IMR-90 (cell line): Measurements from ENCODE around the gene ST3GAL3. TPM values are rescaled to one million over a fixed set of nuclear protein-coding genes. Genes with fewer than 3 reads are reported as not detected.

Experiments used
- ATAC-seq: fragments of 200-7000 bp; cut with Tn5 transposase; 2 replicates; pipeline ENCODE4 v1.9.1; 2020; ENCODE audit warnings: low read depth, mild to moderate bottlenecking, moderate library complexity
- BruUV-seq: library from RNA; stranded (reverse); fragments of 400-500 nt; replicated peaks from 2 replicates; lab custom pipeline; 2021; lab: Mats Ljungman, UMichigan
- CTCF ChIA-PET: fragments of 300-600 bp; formaldehyde crosslinking; extraction: SDS; loops from one replicate; lab custom pipeline; 2021; ENCODE audit warnings: antibody characterized with exemption; lab: Yijun Ruan, JAX
- POLR2A ChIA-PET: fragments of 300-600 bp; sonication (Branson Sonifier 250); formaldehyde crosslinking; loops from one replicate; lab custom pipeline; 2022; ENCODE audit warnings: antibody characterized with exemption; ENCODE audit not compliant: unreplicated experiment; lab: Charles Lee
- DNase-seq: peaks from one replicate; pipeline ENCODE4 v3.0.0; 2013
- H2AFZ ChIP-seq: replicated peaks from 2 replicates; pipeline ENCODE3; 2013; ENCODE audit warnings: low read length, mild to moderate bottlenecking; ENCODE audit not compliant: poor library complexity
- H2AK5ac ChIP-seq: 2 replicates; pipeline ENCODE4 v1.6.1; 2013; ENCODE audit warnings: low read depth, low read length, inconsistent platforms
- H2AK9ac ChIP-seq: replicated peaks from 2 replicates; pipeline ENCODE3; 2013; ENCODE audit warnings: mild to moderate bottlenecking, low read depth, low read length, moderate library complexity; ENCODE audit not compliant: poor library complexity
- H2BK120ac ChIP-seq: 2 replicates; pipeline ENCODE4 v1.6.1; 2013; ENCODE audit warnings: low read depth, low read length, inconsistent platforms
- H2BK15ac ChIP-seq: 3 replicates; pipeline ENCODE4 v1.6.1; 2013; ENCODE audit warnings: low read depth, low read length, inconsistent platforms
- H2BK20ac ChIP-seq: 2 replicates; pipeline ENCODE4 v1.6.1; 2013; ENCODE audit warnings: low read depth, mild to moderate bottlenecking, inconsistent platforms, low read length, moderate library complexity
- H2BK5ac ChIP-seq: 2 replicates; pipeline ENCODE4 v1.6.1; 2013; ENCODE audit warnings: mild to moderate bottlenecking, low read depth, low read length, inconsistent platforms; ENCODE audit not compliant: poor library complexity, severe bottlenecking
- H3K14ac ChIP-seq: replicated peaks from 2 replicates; pipeline ENCODE4 v1.6.1; 2013; ENCODE audit warnings: low read depth, low read length, inconsistent platforms
- H3K18ac ChIP-seq: 2 replicates; pipeline ENCODE4 v1.6.1; 2013; ENCODE audit warnings: low read depth, low read length, control low read depth
- H3K23ac ChIP-seq: 2 replicates; pipeline ENCODE4 v1.6.1; 2013; ENCODE audit warnings: low read depth, low read length, inconsistent platforms
- H3K27ac ChIP-seq: 2 replicates; pipeline ENCODE4 v1.5.1; 2013; ENCODE audit warnings: mild to moderate bottlenecking, control low read depth, low read length; ENCODE audit not compliant: insufficient read depth
- H3K27me3 ChIP-seq: 2 replicates; pipeline ENCODE4 v1.6.1; 2013; ENCODE audit warnings: low read length; ENCODE audit not compliant: control insufficient read depth, insufficient read depth
- H3K36me3 ChIP-seq: 2 replicates; pipeline ENCODE4 v1.6.1; 2013; ENCODE audit warnings: low read length, mixed read lengths; ENCODE audit not compliant: control insufficient read depth, insufficient read depth
- H3K4ac ChIP-seq: 2 replicates; pipeline ENCODE4 v1.6.1; 2013; ENCODE audit warnings: low read depth, low read length, inconsistent platforms
- H3K4me1 ChIP-seq: 2 replicates; pipeline ENCODE4 v1.6.1; 2013; ENCODE audit warnings: low read length, mixed read lengths; ENCODE audit not compliant: control insufficient read depth, insufficient read depth
- H3K4me2 ChIP-seq: 2 replicates; pipeline ENCODE4 v1.6.1; 2013; ENCODE audit warnings: low read depth, mild to moderate bottlenecking, control low read depth, low read length, moderate library complexity
- H3K4me3 ChIP-seq: 2 replicates; pipeline ENCODE4 v1.5.1; 2013; ENCODE audit warnings: low read depth, mild to moderate bottlenecking, control low read depth, low read length, moderate library complexity; ENCODE audit not compliant: insufficient read depth
- H3K56ac ChIP-seq: 2 replicates; pipeline ENCODE4 v1.6.1; 2013; ENCODE audit warnings: low read length, inconsistent platforms; ENCODE audit not compliant: insufficient read depth; ENCODE audit errors: extremely low read depth
- H3K79me1 ChIP-seq, 2 experiments: 2 replicates each; pipeline ENCODE4 v1.6.1; 2013; ENCODE audit warnings: low read length in 2 of 2, inconsistent platforms in 1 of 2, low read depth in 1 of 2
- H3K9ac ChIP-seq: 2 replicates; pipeline ENCODE4 v1.6.1; 2013; ENCODE audit warnings: low read depth, low read length, control low read depth
- H3K9me1 ChIP-seq: 2 replicates; pipeline ENCODE4 v1.6.1; 2013; ENCODE audit warnings: low read length, inconsistent platforms; ENCODE audit not compliant: insufficient read depth
- H3K9me3 ChIP-seq: 2 replicates; pipeline ENCODE4 v1.6.1; 2013; ENCODE audit warnings: low read length; ENCODE audit not compliant: control insufficient read depth, insufficient read depth
- H4K20me1 ChIP-seq: 2 replicates; pipeline ENCODE4 v1.6.1; 2013; ENCODE audit warnings: low read length, inconsistent platforms; ENCODE audit not compliant: insufficient read depth
- H4K5ac ChIP-seq: 2 replicates; pipeline ENCODE4 v1.6.1; 2013; ENCODE audit warnings: mild to moderate bottlenecking, low read depth, low read length, control low read depth
- H4K8ac ChIP-seq, 2 experiments: 2 replicates each; pipeline ENCODE4 v1.6.1; 2013; ENCODE audit warnings: low read depth in 2 of 2, low read length in 2 of 2, control low read depth in 1 of 2, inconsistent platforms in 1 of 2
- H4K91ac ChIP-seq: 2 replicates; pipeline ENCODE4 v1.6.1; 2013; ENCODE audit warnings: low read depth, low read length, inconsistent platforms; ENCODE audit not compliant: insufficient read depth
- CEBPB ChIP-seq: IDR thresholded peaks from 2 replicates; pipeline ENCODE4 v1.6.1; 2012; ENCODE audit warnings: low read depth, low read length, improper control_type of control experiment
- CTCF ChIP-seq: conservative IDR thresholded peaks from 2 replicates; pipeline ENCODE4 v1.5.1; 2012; ENCODE audit warnings: mild to moderate bottlenecking, low read depth, low read length, improper control_type of control experiment
- ELK1 ChIP-seq: fragments of 150-350 bp; IDR thresholded peaks from 2 replicates; pipeline ENCODE4 v1.6.1; 2016; ENCODE audit warnings: low read depth, mild to moderate bottlenecking, low read length, moderate library complexity, borderline replicate concordance
- FOS ChIP-seq: fragments of 150-350 bp; IDR thresholded peaks from 2 replicates; pipeline ENCODE4 v1.6.1; 2016; ENCODE audit warnings: low read depth, low read length
- MAFK ChIP-seq: IDR thresholded peaks from 2 replicates; pipeline ENCODE4 v1.6.1; 2012; ENCODE audit warnings: low read depth, low read length, improper control_type of control experiment
- MAZ ChIP-seq: IDR thresholded peaks from 2 replicates; pipeline ENCODE4 v1.6.1; 2012; ENCODE audit warnings: low read depth, mild to moderate bottlenecking, low read length, improper control_type of control experiment, moderate library complexity, borderline replicate concordance
- MXI1 ChIP-seq: IDR thresholded peaks from 2 replicates; pipeline ENCODE4 v1.6.1; 2012; ENCODE audit warnings: low read depth, mild to moderate bottlenecking, low read length, moderate library complexity, borderline replicate concordance
- POLR2A ChIP-seq: IDR thresholded peaks from 2 replicates; pipeline ENCODE4 v1.6.1; 2012; ENCODE audit warnings: mild to moderate bottlenecking, low read depth, low read length
- RAD21 ChIP-seq: IDR thresholded peaks from 2 replicates; pipeline ENCODE4 v1.6.1; 2012; ENCODE audit warnings: low read length, improper control_type of control experiment
- RFX5 ChIP-seq: IDR thresholded peaks from 2 replicates; pipeline ENCODE4 v1.8.0; 2012; ENCODE audit warnings: low read depth, mild to moderate bottlenecking, low read length, moderate library complexity
- USF2 ChIP-seq: fragments of 150-350 bp; IDR thresholded peaks from 2 replicates; pipeline ENCODE4 v1.6.1; 2017; ENCODE audit warnings: mild to moderate bottlenecking, antibody characterized with exemption, low read length, low read depth
- WGBS, 2 experiments: methylation state at CpG; one replicate each; pipeline versions ENCODE4 v1.1.5 to v1.1.7; 2013; ENCODE audit warnings: missing lambda C conversion rate in 2 of 2; ENCODE audit not compliant: insufficient read length in 1 of 2; ENCODE audit errors: extremely low coverage in 2 of 2; 5-methylcytosine and 5-hydroxymethylcytosine counted together
- dilution Hi-C: fragments of 300-500 bp; cut with HindIII; formaldehyde crosslinking; loops from one replicate; pipeline ENCODE4 v1.14.3; 2018; ENCODE audit warnings: low sequenced_read_pairs; ENCODE audit not compliant: unreplicated experiment
- in situ Hi-C: fragments of 300-500 bp; cut with MboI; formaldehyde crosslinking; loops from 3 replicates; pipeline ENCODE4 v1.14.3; 2019; ENCODE audit warnings: low sequenced_read_pairs, inconsistent platforms, mixed read lengths
- intact Hi-C: fragments of 100-400 bp; cut with micrococcal nuclease; formaldehyde crosslinking; loops from 2 replicates; pipeline ENCODE4 v1.10.0; 2022
- polyA plus RNA-seq, 3 experiments: library from polyadenylated mRNA; depleted of rRNA; stranded (reverse); fragments of >200 nt; gene quantifications; 2 replicates each; pipeline ENCODE4 v1.2.3, GENCODE V29; 2012; ENCODE audit warnings: low replicate concordance in 1 of 3
- total RNA-seq: library from RNA; depleted of rRNA; stranded (reverse); fragments of >200 nt; gene quantifications from 2 replicates; pipeline ENCODE4 v1.2.3, GENCODE V29; 2012

The ST3GAL3 gene
- total and polyA plus RNA-seq, 2 of the 4 experiments (the other 2 are of a cell fraction) = 12.0 to 14.8 TPM

GRCh38 chr1:43671193-43671592 is 36.1 kb upstream of the ST3GAL3 start:
- in situ Hi-C loops (no loop called here), dilution Hi-C loops (no loop called here), intact Hi-C loops (no loop called here)
- Histone ChIP-seq H4K20me1 (peaks cover 22% of the 10 kb centered on the region), H2BK15ac (no peak overlapping the region), H3K4ac (no peak overlapping the region), H3K56ac (no peak overlapping the region), H3K36me3 (peaks cover 73% of the 10 kb centered on the region), H3K9ac (no peak overlapping the region), H2AK9ac (no peak overlapping the region), H2BK20ac (no peak overlapping the region), H3K27me3 (no peaks in the 10 kb centered on the region), H3K27ac (no peak overlapping the region), H3K4me2 (no peak overlapping the region), H3K4me1 (peaks cover 3% of the 10 kb centered on the region), H3K18ac (no peak overlapping the region), H2BK120ac (no peak overlapping the region), H4K8ac (no peak overlapping the region), H2AFZ (no peak overlapping the region), H3K4me3 (no peak overlapping the region), H4K5ac (no peak overlapping the region), H3K9me3 (no peaks in the 10 kb centered on the region), H2BK5ac (no peak overlapping the region), H3K79me1 (peaks cover 29 to 37% of the 10 kb centered on the region in 2 experiments; a peak in 3 of 4 replicates), H3K14ac (no peak overlapping the region), H2AK5ac (no peak overlapping the region), H3K23ac (no peak overlapping the region), H4K91ac (no peak overlapping the region), H3K9me1 (peaks cover 10% of the 10 kb centered on the region)
- no peak for DNase-seq
- CTCF ChIA-PET = interaction anchor here (0.9 to 1.2 kb wide), 3 partner anchors 14 to 263 kb away, joined by 3 to 5 read pairs (median 4); no protein-coding TSS in a partner anchor
- no peak for ATAC-seq
- POLR2A ChIA-PET = interaction anchor here (1.3 kb wide), 1 partner anchor 21 kb away, joined by 6 read pairs; the partner anchor contains the start of gene KDM4A
- no TSS peak for BruUV-seq
- no peak for TF ChIP-seq MAFK
- TF ChIP-seq MAZ = no peak
- no peak for TF ChIP-seq POLR2A
- no peak for TF ChIP-seq USF2
- TF ChIP-seq RFX5 = no peak
- TF ChIP-seq RAD21 = no peak
- TF ChIP-seq FOS = no peak
- TF ChIP-seq CTCF = no peak
- no peak for TF ChIP-seq MXI1
- TF ChIP-seq CEBPB = no peak
- TF ChIP-seq ELK1 = no peak
- WGBS, 2 experiments = 100% methylated on average over 2 of the region's 2 CpGs; no CpG with 5 or more reads in 1 of the 2 experiments
